ENCODE results near the gene POU6F2. TPM values are rescaled to one million over a fixed set of nuclear protein-coding genes. Genes with fewer than 3 reads are reported as not detected.

POU6F2 gene
- total and polyA plus RNA-seq, 2 experiments from 2014 or later: 7.2 to 7.3 TPM

GRCh38 chr7:39152701-39153100, 175.0 kb downstream of the POU6F2 start:
- H4K20me1 ChIP-seq (replicated peaks; ENCODE audit: insufficient read depth): no peaks in the 10 kb centered on the region
- 0 out of 2 replicates have a peak, but pooled peaks cover 4% of the 10 kb centered on the region for H3K9me2 ChIP-seq (ENCODE audit: insufficient read depth)
- Mint-ChIP-seq H3K4me1 (no peaks in the 10 kb centered on the region), H3K9me3 (no peaks in the 10 kb centered on the region), H3K4me3 (no peak overlapping the region), H3K27ac (no peak overlapping the region), H3K27me3 (ENCODE audit: insufficient read depth, low read depth, poor library complexity) (no peaks in the 10 kb centered on the region), H3K36me3 (ENCODE audit: low read depth) (no peaks in the 10 kb centered on the region)
- no peak for DNase-seq (ENCODE audit: low spot score)
- TF ChIP-seq EZH2 (IDR thresholded peaks at IDR 0.05; ENCODE audit: low read depth, unreplicated experiment): no peak
- no peak for TF ChIP-seq ZNF331 (CRISPR knock-in tag; IDR thresholded peaks at IDR 0.05; ENCODE audit: low read depth)
- TF ChIP-seq REST (IDR thresholded peaks at IDR 0.05; ENCODE audit: unreplicated experiment): no peak
- no peak for TF ChIP-seq NANOG (IDR thresholded peaks at IDR 0.05; ENCODE audit: borderline replicate concordance)
- no peak for TF ChIP-seq ETS1 (IDR thresholded peaks at IDR 0.05)
- no peak for TF ChIP-seq POLR2AphosphoS5 (IDR thresholded peaks at IDR 0.05; ENCODE audit: low read depth)
- no peak for TF ChIP-seq CTCF (conservative IDR thresholded peaks at IDR 0.05; ENCODE audit: low read depth in 2 of 2)
- no peak for TF ChIP-seq ZNF114 (CRISPR knock-in tag; IDR thresholded peaks at IDR 0.05)
- H3K27ac ChIP-seq (ENCODE audit: low read depth): no peak overlapping the region
- H3K4me2 ChIP-seq: no peak overlapping the region
- no peaks in the 10 kb centered on the region for H3F3A ChIP-seq (replicated peaks; ENCODE audit: low read depth)
- H3K4me3 ChIP-seq: no peak overlapping the region
- no peak for ATAC-seq
- H3K27me3 ChIP-seq (ENCODE audit: insufficient read depth): no peaks in the 10 kb centered on the region
- no peaks in the 10 kb centered on the region for H3K79me2 ChIP-seq (replicated peaks; ENCODE audit: insufficient read depth)
- no peak overlapping the region for H2AFZ ChIP-seq
- H3K36me3 ChIP-seq (ENCODE audit: insufficient read depth): no peaks in the 10 kb centered on the region
- no peaks in the 10 kb centered on the region for H3K4me1 ChIP-seq (ENCODE audit: insufficient read depth)

GRCh38 chr7:39153113-39153512, 175.4 kb downstream of the POU6F2 start:
- H2AFZ ChIP-seq: no peak overlapping the region
- H3K4me1 Mint-ChIP-seq: no peaks in the 10 kb centered on the region
- TF ChIP-seq JUNB (IDR thresholded peaks at IDR 0.05; ENCODE audit: unreplicated experiment) (no peak), ZNF462 (CRISPR knock-in tag; IDR thresholded peaks at IDR 0.05) (no peak)

More at GRCh38 chr7:39153113-39153512, 175.4 kb downstream of the POU6F2 start:
- Mint-ChIP-seq H3K36me3 (ENCODE audit: low read depth) (no peaks in the 10 kb centered on the region), H3K4me3 (no peak overlapping the region), H3K27ac (no peak overlapping the region), H3K27me3 (ENCODE audit: insufficient read depth, low read depth, poor library complexity) (no peaks in the 10 kb centered on the region), H3K9me3 (no peaks in the 10 kb centered on the region)
- no peak overlapping the region for H3K4me3 ChIP-seq
- no peaks in the 10 kb centered on the region for H3K27me3 ChIP-seq (ENCODE audit: insufficient read depth)
- H3F3A ChIP-seq (replicated peaks; ENCODE audit: low read depth): no peaks in the 10 kb centered on the region
- no peak overlapping the region for H3K4me2 ChIP-seq
- no peak for DNase-seq (ENCODE audit: low spot score)
- H3K27ac ChIP-seq (ENCODE audit: low read depth): no peak overlapping the region
- no peaks in the 10 kb centered on the region for H4K20me1 ChIP-seq (replicated peaks; ENCODE audit: insufficient read depth)
- H3K4me1 ChIP-seq (ENCODE audit: insufficient read depth): no peaks in the 10 kb centered on the region
- H3K36me3 ChIP-seq (ENCODE audit: insufficient read depth): no peaks in the 10 kb centered on the region
- no peak for ATAC-seq
- no peaks in the 10 kb centered on the region for H3K79me2 ChIP-seq (replicated peaks; ENCODE audit: insufficient read depth)
- 0 out of 2 replicates have a peak, but pooled peaks cover 4% of the 10 kb centered on the region for H3K9me2 ChIP-seq (ENCODE audit: insufficient read depth)

Data from GM23338 (cell line).